Hepatocyte (in vitro differentiated cells): ENCODE data around the gene COL21A1.

Experiments used
- CTCF ChIP-seq: fragments of 200-600 bp; sonication (generic); IDR thresholded peaks from 2 replicates; pipeline ENCODE4 v1.5.1; 2016; ENCODE audit warnings: antibody characterized with exemption, mild to moderate bottlenecking; ENCODE audit not compliant: poor library complexity
- EZH2 ChIP-seq: fragments of 200-600 bp; sonication (generic); IDR thresholded peaks from 2 replicates; pipeline ENCODE4 v1.6.1; 2016; ENCODE audit warnings: antibody characterized with exemption, mild to moderate bottlenecking, borderline replicate concordance
- EZH2phosphoT487 ChIP-seq: fragments of 200-600 bp; sonication (generic); IDR thresholded peaks from one replicate; pipeline ENCODE4 v1.6.1; 2018; ENCODE audit warnings: antibody characterized with exemption, mild to moderate bottlenecking, low read depth, moderate library complexity; ENCODE audit not compliant: unreplicated experiment, severe bottlenecking

- no peak for TF ChIP-seq EZH2
- no peak for TF ChIP-seq CTCF
- TF ChIP-seq EZH2phosphoT487, result no peak
These were observed 153.6 kb downstream of the COL21A1 start for GRCh38 chr6:56093776-56094175.
